Measurements from ENCODE around the gene ARL8B.

ARL8B gene

GRCh38 chr3:5188419-5189221, 66.5 kb downstream of the ARL8B start:
- DNase-seq: peak; percentile 68

DNA sequence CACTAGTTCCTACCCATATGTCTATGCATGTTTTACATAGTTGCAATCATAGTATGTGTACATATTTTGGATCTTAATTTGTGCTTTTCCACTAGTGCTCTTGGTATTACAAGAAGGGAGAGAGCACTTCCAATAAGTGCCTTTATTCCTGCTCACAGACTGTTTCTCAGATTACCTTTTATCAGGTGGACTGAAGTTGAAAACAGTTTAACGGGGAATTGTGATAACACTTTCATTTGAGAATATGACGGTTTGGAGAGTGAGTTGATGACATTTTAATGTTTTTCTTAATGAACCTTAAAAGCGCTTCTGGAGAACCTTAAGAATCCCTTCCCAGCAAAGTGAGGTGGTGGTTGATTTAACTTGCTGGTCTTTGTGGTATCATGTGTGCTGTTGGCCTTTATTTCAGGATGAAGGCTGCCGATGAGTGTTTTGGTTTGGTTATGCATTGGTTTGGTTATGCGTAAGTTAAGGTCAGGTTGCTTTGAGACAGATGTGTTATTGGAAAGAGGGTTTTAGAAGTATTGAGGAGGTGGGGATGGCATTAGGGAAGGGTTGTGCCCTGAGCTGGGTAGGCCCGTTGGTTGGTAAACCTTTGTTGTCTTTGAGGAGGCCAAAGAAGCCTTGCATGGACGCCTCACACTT, 68.2 kb downstream of the ARL8B start:
- no peak for DNase-seq

- no peak for DNase-seq
These were observed 69.6 kb downstream of the ARL8B start for GRCh38 chr3:5191555-5192304.

GRCh38 chr3:5192571-5193365, 70.7 kb downstream of the ARL8B start:
- DNase-seq: no peak

DNA sequence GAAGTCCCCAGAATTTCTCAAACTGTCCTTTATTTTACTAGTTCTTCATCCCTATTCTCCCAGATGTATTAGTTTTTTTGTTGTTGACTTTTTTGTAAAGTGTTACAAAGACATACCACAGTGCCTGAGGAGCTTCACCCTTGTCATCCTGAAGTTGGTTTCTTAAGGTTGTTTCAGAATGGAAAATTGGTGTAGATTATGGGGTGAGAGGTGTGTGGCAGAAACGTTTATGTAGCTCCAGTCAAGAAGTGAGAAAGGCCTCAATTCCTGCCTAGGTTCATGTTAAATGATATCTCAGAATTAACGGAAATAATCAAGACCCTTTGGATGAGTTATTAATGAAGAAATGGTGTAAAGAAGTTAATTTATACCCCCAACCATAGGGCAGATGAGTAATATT, 72.2 kb downstream of the ARL8B start:
- no peak for DNase-seq

- no peak for DNase-seq
These were observed 72.9 kb downstream of the ARL8B start for GRCh38 chr3:5194801-5195509.

GRCh38 chr3:5195605-5196004, 73.5 kb downstream of the ARL8B start:
- no peak for DNase-seq

DNA sequence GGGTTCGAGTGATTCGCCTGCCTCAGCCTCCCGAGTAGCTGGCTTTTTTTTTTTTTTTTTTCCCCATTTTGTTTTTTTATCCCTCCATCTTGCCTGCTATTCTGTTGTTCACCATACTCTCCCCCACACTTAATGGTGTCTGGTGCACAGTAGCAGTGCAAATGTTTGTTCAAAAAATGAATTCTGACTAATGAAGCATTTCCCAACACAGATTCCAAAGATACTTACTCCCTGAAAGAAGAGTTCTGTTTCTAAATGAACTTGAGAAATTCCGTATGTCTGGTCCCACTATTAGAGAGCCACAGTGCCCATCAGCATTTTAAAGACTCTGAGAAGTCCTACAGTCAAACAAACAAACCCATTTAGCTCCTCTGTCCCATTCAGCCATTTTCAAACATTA, 74.9 kb downstream of the ARL8B start:
- DNase-seq: no peak

- no peak for DNase-seq
These were observed 75.6 kb downstream of the ARL8B start for GRCh38 chr3:5197470-5198312.

GRCh38 chr3:5198313-5198677, 76.2 kb downstream of the ARL8B start:
- DNase-seq: no peak

DNA sequence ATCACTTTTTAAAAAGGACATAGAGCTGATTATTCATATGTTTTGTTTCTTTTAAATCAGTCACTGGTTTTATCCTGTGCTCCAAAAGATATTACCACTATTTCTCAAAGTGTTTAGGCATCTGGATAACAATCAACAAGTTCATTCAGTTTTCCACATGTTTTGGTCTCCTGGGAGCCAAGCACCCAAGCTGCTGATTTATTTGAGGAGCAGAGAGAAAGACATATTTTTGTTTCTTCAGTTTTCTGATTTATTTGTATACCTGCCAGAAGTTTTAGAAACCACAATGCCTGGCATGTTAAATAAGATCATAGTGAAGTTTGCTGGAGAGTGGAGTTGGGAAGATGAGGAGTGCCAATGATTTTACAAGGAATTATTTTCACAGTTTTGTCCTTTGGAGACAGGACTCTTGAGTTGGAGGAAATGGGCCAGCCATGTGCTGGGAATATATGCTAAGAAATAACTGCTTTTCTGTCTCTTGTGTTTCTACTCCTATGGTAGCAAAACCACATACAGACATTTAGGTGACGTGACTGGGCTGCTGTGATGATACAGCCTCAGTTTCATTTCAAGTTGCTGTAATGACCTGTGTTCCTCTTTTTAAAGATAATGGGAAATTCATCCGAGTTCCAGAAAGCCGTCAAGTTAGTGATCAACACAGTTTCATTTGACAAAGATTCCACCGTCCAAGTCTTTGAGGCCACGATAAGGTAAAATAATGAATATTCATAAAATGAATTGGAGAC, 77.1 kb downstream of the ARL8B start:
- no peak for DNase-seq

GRCh38 chr3:5201536-5201935, 79.4 kb downstream of the ARL8B start:
- no peak for DNase-seq

- no peak for DNase-seq
These were observed 80.1 kb downstream of the ARL8B start for GRCh38 chr3:5202222-5202621.

- DNase-seq: no peak
These were observed 83.3 kb downstream of the ARL8B start for GRCh38 chr3:5205165-5205941.

DNA sequence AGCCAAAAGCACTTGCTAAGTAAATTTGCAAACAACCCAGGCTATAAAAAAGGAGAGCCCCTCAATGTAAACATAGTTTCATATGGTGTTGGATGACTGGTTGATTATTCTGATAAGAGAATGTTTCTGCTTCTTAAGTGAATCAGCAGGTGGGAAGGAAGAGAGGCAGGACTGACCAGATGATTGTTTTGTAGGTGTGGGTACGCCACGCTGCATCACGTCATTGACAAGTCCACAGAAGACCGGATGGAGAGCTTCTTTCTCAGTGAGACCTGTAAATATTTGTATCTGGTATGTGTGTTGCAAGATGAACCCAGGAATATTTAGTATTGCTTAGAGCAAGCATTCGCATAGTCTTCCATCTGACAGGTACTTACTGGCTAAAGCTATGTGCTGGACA, 88.8 kb downstream of the ARL8B start:
- no peak for DNase-seq

DNA sequence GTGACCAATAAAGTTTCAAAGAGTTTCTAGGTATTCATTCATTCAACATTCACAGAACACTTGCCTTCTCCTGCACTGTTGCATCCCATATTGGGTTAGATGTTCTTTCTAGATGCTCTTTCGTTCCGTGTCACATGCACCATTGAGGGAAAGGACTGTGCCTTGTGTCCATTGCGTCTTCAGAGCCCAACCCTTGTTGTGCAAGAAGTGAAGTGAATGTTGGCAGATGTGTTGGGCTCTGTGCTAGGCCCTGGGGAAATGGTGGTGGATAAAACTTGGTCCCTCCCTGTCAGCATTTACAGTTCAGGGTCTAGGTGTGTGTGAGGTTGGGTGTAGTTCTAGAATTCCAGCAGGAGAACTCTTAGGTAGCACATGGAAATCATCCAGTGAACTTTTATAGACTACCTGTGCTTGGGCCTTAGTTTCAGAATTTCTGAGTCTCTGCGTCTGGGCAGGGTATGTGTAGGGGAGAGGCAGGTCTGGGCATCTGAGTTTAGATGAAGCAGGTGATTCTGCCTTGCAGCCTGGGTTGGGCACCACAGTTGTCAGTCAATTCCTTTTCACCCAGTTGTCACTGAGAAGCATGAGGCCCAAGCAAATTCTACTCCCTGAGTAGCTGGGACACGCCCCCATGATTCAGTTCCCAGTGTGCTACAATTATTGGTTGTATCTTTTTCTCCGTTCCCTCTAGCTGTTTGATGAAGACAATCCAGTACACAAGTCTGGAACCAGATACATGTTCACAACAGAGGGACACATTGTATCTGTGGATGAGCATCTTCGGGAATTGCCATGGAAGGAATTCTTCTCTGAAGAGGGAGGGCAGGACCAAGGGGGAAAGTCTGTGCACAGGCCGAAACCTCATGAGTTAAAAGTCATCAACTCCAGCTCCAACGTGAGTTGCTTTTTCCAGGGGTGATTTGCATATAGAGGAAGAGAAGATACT, 90.8 kb downstream of the ARL8B start:
- no peak for DNase-seq

GRCh38 chr3:5213574-5213966, 91.5 kb downstream of the ARL8B start:
- DNase-seq: no peak

- no peak for DNase-seq
These were observed 92.3 kb downstream of the ARL8B start for GRCh38 chr3:5214352-5214751.

Data from eye (tissue), 1 donor.